NB4 (cell line): Measurements from ENCODE around the gene ACO1.

ENCODE experiments used
- DNase-seq: peaks from one replicate; pipeline ENCODE4 v3.0.0; 2010; ENCODE audit warnings: low read depth
- H3K4me3 ChIP-seq: one replicate; pipeline ENCODE4 v1.5.1; 2011; ENCODE audit warnings: mild to moderate bottlenecking, low read depth, low read length, moderate library complexity
- MYC ChIP-seq: IDR thresholded peaks from 2 replicates; pipeline ENCODE4 v1.6.1; 2011; ENCODE audit warnings: low read depth, low read length
- POLR2A ChIP-seq: IDR thresholded peaks from 2 replicates; pipeline ENCODE4 v1.6.1; 2011; ENCODE audit warnings: mild to moderate bottlenecking; ENCODE audit not compliant: insufficient read length; ENCODE audit errors: extremely low read depth
- TF ChIP-seq, protein P1 (sequence below): IDR thresholded peaks from 2 replicates; pipeline ENCODE4 v1.6.1; 2011; ENCODE audit warnings: low read depth, low read length
- TF ChIP-seq, protein P2 (sequence below): IDR thresholded peaks from one replicate; pipeline ENCODE4 v1.5.1; 2012; ENCODE audit warnings: low read depth, low read length

Gene ACO1

GRCh38 chr9:32378496-32378895 lies 5.9 kb upstream of the ACO1 start:
- TF ChIP-seq MYC (peak; percentile 45), POLR2A (no peak)
- TF ChIP-seq, protein P1, sequence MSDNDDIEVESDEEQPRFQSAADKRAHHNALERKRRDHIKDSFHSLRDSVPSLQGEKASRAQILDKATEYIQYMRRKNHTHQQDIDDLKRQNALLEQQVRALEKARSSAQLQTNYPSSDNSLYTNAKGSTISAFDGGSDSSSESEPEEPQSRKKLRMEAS = peak; percentile 83; the same call in 1 of the 2 replicates
- TF ChIP-seq, protein P2, sequence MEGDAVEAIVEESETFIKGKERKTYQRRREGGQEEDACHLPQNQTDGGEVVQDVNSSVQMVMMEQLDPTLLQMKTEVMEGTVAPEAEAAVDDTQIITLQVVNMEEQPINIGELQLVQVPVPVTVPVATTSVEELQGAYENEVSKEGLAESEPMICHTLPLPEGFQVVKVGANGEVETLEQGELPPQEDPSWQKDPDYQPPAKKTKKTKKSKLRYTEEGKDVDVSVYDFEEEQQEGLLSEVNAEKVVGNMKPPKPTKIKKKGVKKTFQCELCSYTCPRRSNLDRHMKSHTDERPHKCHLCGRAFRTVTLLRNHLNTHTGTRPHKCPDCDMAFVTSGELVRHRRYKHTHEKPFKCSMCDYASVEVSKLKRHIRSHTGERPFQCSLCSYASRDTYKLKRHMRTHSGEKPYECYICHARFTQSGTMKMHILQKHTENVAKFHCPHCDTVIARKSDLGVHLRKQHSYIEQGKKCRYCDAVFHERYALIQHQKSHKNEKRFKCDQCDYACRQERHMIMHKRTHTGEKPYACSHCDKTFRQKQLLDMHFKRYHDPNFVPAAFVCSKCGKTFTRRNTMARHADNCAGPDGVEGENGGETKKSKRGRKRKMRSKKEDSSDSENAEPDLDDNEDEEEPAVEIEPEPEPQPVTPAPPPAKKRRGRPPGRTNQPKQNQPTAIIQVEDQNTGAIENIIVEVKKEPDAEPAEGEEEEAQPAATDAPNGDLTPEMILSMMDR = peak; percentile 92
- H3K4me3 ChIP-seq = no peak overlapping the region

DNA sequence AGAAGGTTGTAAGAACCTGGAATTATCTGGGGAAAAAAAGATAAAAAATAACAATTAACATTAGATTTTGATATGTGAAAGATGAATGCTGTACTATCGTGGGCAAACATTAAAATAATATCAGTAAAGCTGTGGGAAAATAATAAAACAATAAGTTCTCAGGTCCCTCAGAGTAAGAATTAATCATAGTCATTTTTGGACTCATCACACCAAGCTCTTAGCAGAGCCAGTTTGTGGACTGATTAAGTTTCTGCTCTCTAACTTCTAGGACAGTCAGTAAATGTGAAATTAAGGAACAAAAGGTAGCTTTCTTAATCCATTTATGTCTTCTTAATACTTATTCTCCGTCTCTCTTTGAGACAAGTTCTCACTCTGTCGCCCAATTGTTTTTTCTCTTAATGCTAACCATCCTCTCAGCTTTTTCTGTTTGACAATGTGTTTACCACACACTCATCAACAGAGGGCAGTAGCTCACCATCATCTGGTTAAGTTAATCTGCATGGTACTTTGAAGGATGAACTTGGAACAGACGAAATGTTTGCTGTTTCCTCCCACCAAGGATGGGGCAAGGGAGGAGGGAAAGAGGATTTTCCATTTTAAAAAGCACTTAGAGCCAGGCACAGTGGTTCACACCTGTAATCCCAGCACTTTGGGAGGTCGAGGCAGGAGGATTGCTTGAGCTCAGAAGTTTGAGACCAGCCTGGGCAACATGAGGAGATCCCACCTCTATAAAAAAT lies 5.3 kb upstream of the ACO1 start:
- no peak overlapping the region for H3K4me3 ChIP-seq
- TF ChIP-seq, protein P1 = peak; percentile 87
- TF ChIP-seq, protein P2 = peak; percentile 97
- no peak for TF ChIP-seq POLR2A
- peak; percentile 75 for TF ChIP-seq MYC
- DNase-seq = peak; percentile 89

More at GRCh38 chr9:32378496-32378895, 5.9 kb upstream of the ACO1 start:
- DNase-seq = peak; percentile 91

DNA sequence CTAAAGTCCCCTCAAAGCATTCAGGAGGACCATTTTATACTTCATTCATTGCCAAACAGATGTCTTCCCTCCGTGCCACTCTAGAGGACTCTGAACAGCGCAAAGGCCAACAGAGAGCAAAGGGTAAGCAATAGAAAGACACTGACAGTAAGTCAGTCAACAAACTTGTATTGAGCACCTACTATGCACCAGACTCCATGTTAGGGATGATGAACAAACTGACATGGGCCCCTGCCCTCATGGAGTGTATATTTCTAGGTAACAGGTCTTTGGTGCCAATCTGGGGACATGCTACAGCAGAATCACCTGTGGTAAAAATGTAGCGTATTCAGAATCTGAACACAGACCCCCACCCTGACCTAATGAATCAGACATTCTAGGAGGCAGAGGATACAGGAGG lies 3.5 kb upstream of the ACO1 start:
- TF ChIP-seq MYC (no peak), POLR2A (no peak)
- TF ChIP-seq, protein P1 = no peak
- TF ChIP-seq, protein P2 = no peak
- no peak for DNase-seq
- no peak overlapping the region for H3K4me3 ChIP-seq

DNA sequence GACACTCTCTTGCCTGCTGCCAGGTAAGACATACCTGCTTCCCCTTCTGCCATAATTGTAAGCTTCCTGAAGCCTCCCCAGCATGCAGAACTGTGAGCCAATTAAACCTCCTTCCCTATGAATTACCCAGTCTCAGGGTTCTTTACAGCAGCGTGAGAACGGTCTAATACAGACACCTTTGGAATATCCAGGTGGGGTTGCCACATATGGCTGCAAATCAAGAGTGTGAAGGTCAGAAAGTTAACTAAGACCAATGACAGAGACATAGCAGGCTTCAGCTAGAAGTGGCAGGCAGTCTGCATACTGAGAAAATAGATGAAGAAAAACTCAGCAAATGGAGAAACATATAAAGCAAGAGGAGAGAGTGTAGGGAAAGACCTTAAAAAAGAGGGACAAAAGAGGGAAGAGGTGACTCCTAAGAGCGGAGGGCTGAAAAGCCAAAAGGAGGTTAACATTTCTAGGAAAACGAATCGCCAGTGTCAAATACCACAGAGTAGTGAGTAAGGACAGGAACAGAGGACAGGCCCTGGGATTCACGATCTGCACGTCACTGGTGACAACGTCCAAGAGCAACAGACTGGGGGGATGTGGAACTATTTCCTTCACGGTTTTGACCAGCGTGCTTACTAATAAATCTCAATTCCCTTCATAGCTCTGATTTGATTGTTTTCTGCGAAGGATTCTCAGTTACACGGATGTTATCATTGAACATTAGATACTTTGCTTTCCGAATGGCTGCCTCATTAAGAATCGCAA lies 1.7 kb upstream of the ACO1 start:
- no peak overlapping the region for H3K4me3 ChIP-seq
- no peak for DNase-seq
- no peak for TF ChIP-seq MYC
- TF ChIP-seq, protein P1 = no peak
- TF ChIP-seq POLR2A = no peak
- TF ChIP-seq, protein P2 = no peak

DNA sequence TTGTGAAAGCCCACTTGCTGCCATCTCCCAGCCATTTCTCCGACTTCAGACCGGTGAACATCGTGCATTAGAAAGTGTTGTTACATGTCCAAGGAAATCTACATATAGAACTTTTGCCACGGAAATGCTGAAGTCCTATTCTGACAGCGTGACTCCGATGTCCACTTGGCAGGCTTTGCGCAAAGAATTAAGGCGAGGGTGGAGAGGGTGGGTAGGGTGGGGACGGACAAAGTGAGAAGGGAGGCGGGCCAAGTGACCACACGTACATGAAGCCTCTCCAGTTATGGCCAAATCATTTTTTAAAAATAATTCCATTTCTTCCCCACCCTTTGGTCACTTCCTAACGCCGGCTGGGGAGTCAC lies 460 bp upstream of the ACO1 start:
- H3K4me3 ChIP-seq = peak overlapping the region; percentile 66
- TF ChIP-seq MYC = no peak; the same call in 1 of the 2 replicates
- no peak for DNase-seq
